Measurements from ENCODE around the gene KLHDC3. TPM values are rescaled to one million over a fixed set of nuclear protein-coding genes. Genes with fewer than 3 reads are reported as not detected.

KLHDC3 gene
- total and polyA plus RNA-seq, 2 of the 13 experiments (the other 11 are each of a cell fraction or from before 2014, with no cell fraction given) = 78.3 to 91.5 TPM

DNA sequence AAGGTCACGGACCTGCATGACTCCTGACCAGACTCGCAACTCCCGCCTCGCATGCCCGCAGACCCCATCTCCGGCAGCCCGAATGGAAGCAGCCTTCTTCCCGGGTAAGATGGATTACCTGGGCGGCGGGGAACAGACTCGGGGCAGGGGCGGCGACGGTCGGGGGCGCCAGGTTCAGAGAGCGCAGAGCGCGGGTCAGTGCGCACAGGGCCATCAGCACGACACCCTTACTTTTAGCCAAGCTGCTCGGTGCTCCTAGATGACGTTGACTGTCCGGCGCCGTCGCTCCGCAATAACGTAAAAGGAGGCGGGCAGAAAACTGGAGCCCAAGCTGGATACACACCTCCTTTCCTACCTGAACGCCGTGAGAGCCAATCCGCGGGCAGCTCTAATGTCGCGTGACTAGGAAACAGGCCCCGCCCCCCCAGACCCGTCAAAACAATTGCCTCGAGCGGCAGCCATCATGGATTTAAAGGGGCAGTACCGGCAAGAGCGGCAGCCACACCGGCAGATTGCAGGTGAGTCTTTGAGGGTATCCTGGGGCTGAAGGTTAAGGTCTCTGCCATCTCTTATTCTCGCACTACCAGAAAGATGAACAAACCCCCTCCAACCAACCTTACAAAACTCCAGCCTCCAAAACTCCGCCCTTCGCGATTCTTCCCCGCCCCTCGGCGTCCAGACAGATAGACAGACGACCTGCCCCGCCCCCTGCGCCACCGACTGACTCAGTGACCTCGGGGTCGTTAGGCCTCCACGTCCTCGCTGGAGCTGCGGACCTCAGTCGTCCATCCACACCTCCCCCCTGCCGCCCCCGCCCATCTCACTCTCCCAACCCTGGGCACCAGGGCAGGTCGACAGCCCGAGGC is 45.4 kb downstream of the KLHDC3 start, which contains the start of the genes KLC4 and MRPL2 (continued):
- TF ChIP-seq, protein P1, sequence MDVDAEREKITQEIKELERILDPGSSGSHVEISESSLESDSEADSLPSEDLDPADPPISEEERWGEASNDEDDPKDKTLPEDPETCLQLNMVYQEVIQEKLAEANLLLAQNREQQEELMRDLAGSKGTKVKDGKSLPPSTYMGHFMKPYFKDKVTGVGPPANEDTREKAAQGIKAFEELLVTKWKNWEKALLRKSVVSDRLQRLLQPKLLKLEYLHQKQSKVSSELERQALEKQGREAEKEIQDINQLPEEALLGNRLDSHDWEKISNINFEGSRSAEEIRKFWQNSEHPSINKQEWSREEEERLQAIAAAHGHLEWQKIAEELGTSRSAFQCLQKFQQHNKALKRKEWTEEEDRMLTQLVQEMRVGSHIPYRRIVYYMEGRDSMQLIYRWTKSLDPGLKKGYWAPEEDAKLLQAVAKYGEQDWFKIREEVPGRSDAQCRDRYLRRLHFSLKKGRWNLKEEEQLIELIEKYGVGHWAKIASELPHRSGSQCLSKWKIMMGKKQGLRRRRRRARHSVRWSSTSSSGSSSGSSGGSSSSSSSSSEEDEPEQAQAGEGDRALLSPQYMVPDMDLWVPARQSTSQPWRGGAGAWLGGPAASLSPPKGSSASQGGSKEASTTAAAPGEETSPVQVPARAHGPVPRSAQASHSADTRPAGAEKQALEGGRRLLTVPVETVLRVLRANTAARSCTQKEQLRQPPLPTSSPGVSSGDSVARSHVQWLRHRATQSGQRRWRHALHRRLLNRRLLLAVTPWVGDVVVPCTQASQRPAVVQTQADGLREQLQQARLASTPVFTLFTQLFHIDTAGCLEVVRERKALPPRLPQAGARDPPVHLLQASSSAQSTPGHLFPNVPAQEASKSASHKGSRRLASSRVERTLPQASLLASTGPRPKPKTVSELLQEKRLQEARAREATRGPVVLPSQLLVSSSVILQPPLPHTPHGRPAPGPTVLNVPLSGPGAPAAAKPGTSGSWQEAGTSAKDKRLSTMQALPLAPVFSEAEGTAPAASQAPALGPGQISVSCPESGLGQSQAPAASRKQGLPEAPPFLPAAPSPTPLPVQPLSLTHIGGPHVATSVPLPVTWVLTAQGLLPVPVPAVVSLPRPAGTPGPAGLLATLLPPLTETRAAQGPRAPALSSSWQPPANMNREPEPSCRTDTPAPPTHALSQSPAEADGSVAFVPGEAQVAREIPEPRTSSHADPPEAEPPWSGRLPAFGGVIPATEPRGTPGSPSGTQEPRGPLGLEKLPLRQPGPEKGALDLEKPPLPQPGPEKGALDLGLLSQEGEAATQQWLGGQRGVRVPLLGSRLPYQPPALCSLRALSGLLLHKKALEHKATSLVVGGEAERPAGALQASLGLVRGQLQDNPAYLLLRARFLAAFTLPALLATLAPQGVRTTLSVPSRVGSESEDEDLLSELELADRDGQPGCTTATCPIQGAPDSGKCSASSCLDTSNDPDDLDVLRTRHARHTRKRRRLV (CRISPR knock-in tag; IDR thresholded peaks at IDR 0.05) = peak; percentile 66; the same call in 1 of the 2 replicates
- TF ChIP-seq ZNF367 (CRISPR knock-in tag; IDR thresholded peaks at IDR 0.05; ENCODE audit: borderline replicate concordance) = peak; percentile 68; the same call in 1 of the 2 replicates
- no peak for TF ChIP-seq IKZF1 (IDR thresholded peaks at IDR 0.05)
- no peak for TF ChIP-seq ZNF552 (CRISPR knock-in tag; IDR thresholded peaks at IDR 0.05; ENCODE audit: borderline replicate concordance)
- TF ChIP-seq PLRG1 (conservative IDR thresholded peaks at IDR 0.05) = no peak
- TF ChIP-seq ZBTB38 (CRISPR knock-in tag; IDR thresholded peaks at IDR 0.05) = peak; percentile 67; the same call in 1 of the 2 replicates
- TF ChIP-seq TOE1 (CRISPR knock-in tag; IDR thresholded peaks at IDR 0.05) = no peak
- peak; percentile 97 for TF ChIP-seq YY1 (IDR thresholded peaks at IDR 0.05; ENCODE audit: insufficient read depth, insufficient replicate concordance, low read depth, low read length)
- TF ChIP-seq, protein P2, sequence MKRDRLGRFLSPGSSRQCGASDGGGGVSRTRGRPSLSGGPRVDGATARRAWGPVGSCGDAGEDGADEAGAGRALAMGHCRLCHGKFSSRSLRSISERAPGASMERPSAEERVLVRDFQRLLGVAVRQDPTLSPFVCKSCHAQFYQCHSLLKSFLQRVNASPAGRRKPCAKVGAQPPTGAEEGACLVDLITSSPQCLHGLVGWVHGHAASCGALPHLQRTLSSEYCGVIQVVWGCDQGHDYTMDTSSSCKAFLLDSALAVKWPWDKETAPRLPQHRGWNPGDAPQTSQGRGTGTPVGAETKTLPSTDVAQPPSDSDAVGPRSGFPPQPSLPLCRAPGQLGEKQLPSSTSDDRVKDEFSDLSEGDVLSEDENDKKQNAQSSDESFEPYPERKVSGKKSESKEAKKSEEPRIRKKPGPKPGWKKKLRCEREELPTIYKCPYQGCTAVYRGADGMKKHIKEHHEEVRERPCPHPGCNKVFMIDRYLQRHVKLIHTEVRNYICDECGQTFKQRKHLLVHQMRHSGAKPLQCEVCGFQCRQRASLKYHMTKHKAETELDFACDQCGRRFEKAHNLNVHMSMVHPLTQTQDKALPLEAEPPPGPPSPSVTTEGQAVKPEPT (CRISPR knock-in tag; IDR thresholded peaks at IDR 0.05; ENCODE audit: low read depth) = no peak; the same call in 1 of the 2 replicates
- TF ChIP-seq, protein P3, sequence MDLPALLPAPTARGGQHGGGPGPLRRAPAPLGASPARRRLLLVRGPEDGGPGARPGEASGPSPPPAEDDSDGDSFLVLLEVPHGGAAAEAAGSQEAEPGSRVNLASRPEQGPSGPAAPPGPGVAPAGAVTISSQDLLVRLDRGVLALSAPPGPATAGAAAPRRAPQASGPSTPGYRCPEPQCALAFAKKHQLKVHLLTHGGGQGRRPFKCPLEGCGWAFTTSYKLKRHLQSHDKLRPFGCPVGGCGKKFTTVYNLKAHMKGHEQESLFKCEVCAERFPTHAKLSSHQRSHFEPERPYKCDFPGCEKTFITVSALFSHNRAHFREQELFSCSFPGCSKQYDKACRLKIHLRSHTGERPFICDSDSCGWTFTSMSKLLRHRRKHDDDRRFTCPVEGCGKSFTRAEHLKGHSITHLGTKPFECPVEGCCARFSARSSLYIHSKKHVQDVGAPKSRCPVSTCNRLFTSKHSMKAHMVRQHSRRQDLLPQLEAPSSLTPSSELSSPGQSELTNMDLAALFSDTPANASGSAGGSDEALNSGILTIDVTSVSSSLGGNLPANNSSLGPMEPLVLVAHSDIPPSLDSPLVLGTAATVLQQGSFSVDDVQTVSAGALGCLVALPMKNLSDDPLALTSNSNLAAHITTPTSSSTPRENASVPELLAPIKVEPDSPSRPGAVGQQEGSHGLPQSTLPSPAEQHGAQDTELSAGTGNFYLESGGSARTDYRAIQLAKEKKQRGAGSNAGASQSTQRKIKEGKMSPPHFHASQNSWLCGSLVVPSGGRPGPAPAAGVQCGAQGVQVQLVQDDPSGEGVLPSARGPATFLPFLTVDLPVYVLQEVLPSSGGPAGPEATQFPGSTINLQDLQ (CRISPR knock-in tag; IDR thresholded peaks at IDR 0.05) = peak; percentile 42; the same call in 1 of the 2 replicates
- no peak for TF ChIP-seq ZNF629 (CRISPR knock-in tag; conservative IDR thresholded peaks at IDR 0.05)
- peak; percentile 51; the same call in 1 of the 2 replicates for TF ChIP-seq TARDBP (CRISPR knock-in tag; IDR thresholded peaks at IDR 0.05)
- peak; percentile 91; the same call in 1 of the 2 replicates for TF ChIP-seq EEA1 (CRISPR knock-in tag; IDR thresholded peaks at IDR 0.05; ENCODE audit: borderline replicate concordance)
- no peak for TF ChIP-seq NR1H2 (CRISPR knock-in tag; IDR thresholded peaks at IDR 0.05; ENCODE audit: borderline replicate concordance, low read depth)
- no peak for TF ChIP-seq ZFAT (CRISPR knock-in tag; conservative IDR thresholded peaks at IDR 0.05)
- TF ChIP-seq ZNF674 (CRISPR knock-in tag; IDR thresholded peaks at IDR 0.05; ENCODE audit: low read depth) = no peak
- TF ChIP-seq ZNF101 (CRISPR knock-in tag; IDR thresholded peaks at IDR 0.05; ENCODE audit: borderline replicate concordance, low read depth) = no peak
- TF ChIP-seq FOSL1 (CRISPR knock-in tag; IDR thresholded peaks at IDR 0.05; ENCODE audit: borderline replicate concordance) = no peak
- TF ChIP-seq HOXA3 (CRISPR knock-in tag; IDR thresholded peaks at IDR 0.05) = peak; percentile 99
- TF ChIP-seq MAF1 (CRISPR knock-in tag; IDR thresholded peaks at IDR 0.05; ENCODE audit: borderline replicate concordance) = 0 out of 2 replicates have a peak, but pooled peaks have one; percentile 25
